ENCODE measurements around the gene GAS2L1.

GRCh38 chr22:29299136-29299900 lies 7.1 kb upstream of the GAS2L1 start:
- TF ChIP-seq CTCF (IDR thresholded peaks at IDR 0.05) = no peak
- no peak for TF ChIP-seq POLR2A (IDR thresholded peaks at IDR 0.05)
